Body of pancreas (tissue), 4 donors: ENCODE measurements around the gene SCAP. TPM values are rescaled to one million over a fixed set of nuclear protein-coding genes. Genes with fewer than 3 reads are reported as not detected.
A peak's percentile ranks its signal among the peaks of the same experiment; 100 is the strongest.

ENCODE experiments used
- ATAC-seq: fragments of 150-250 bp; one replicate; pipeline ENCODE4 v1.9.1; 2016
- DNase-seq, 4 donors: peaks; one replicate each; pipeline ENCODE4 v3.0.0-alpha.2; 2019
- H3K27ac ChIP-seq, 4 donors: fragments of 200-600 bp; sonication (generic); 1 replicate in 3 of 4; 2 replicates in 1 of 4; pipeline versions ENCODE4 v1.5.1 to v1.6.1; 2016 to 2019; ENCODE audit warnings: mild to moderate bottlenecking in 1 of 4, mixed read lengths in 1 of 4, moderate library complexity in 1 of 4
- H3K27me3 ChIP-seq, 2 donors: fragments of 200-600 bp; sonication (generic); one replicate each; pipeline ENCODE4 v1.6.0; 2016; ENCODE audit warnings: mild to moderate bottlenecking in 1 of 2
- H3K36me3 ChIP-seq, 2 donors: fragments of 200-600 bp; sonication (generic); replicated peaks in 1 of 2; 2 replicates each; pipeline ENCODE4 v1.5.1; 2016; ENCODE audit warnings: low read depth in 2 of 2; ENCODE audit not compliant: insufficient read depth in 1 of 2
- H3K4me1 ChIP-seq: fragments of 200-600 bp; sonication (generic); one replicate; pipeline ENCODE4 v1.6.0; 2016
- H3K4me3 ChIP-seq, 2 donors: fragments of 200-600 bp; sonication (generic); 1 replicate in 1 of 2; 2 replicates in 1 of 2; pipeline ENCODE4 v1.5.1; 2016 to 2019
- H3K9me3 ChIP-seq, 3 donors: fragments of 200-600 bp; sonication (generic); 1 replicate in 2 of 3; 2 replicates in 1 of 3; pipeline ENCODE4 v1.5.1; 2016
- CTCF ChIP-seq, 7 experiments: fragments of 450-650 bp in 4 of 7; fragments of 200-600 bp in 3 of 7; sonication (generic) in 3 of 7; IDR thresholded peaks; one replicate each; pipeline ENCODE4 v1.5.1; 2016 to 2019; ENCODE audit warnings: antibody characterized with exemption in 7 of 7
- POLR2A ChIP-seq, 3 donors: fragments of 450-650 bp; IDR thresholded peaks; one replicate each; pipeline ENCODE4 v1.6.1; 2016; ENCODE audit warnings: antibody characterized with exemption in 3 of 3, mild to moderate bottlenecking in 2 of 3
- WGBS, 2 donors: methylation state at CpG; one replicate each; pipeline ENCODE4 v1.1.5; 2017; 5-methylcytosine and 5-hydroxymethylcytosine counted together
- intact Hi-C: fragments of 100-400 bp; cut with DNase I; formaldehyde crosslinking; loops from one replicate; pipeline ENCODE4 v1.15.1; 2023
- total RNA-seq, 2 donors: library from RNA; depleted of rRNA; stranded (reverse); fragments of >200 nt; gene quantifications; one replicate each; pipeline ENCODE4 v1.1.0, GENCODE V29; 2016

The SCAP gene
- total RNA-seq, 2 donors from 2014 or later: 56.6 to 122 TPM

GRCh38 chr3:47424434-47425382 lies 51.0 kb downstream of the SCAP start:
- DNase-seq (no peak), ATAC-seq (no peak)
- H3K4me1 ChIP-seq: peaks cover 15% of the 10 kb centered on the region
- H3K27ac ChIP-seq: no peak overlapping the region
- no peaks in the 10 kb centered on the region for H3K9me3 ChIP-seq
- intact Hi-C loops: loop anchor here (5.0 kb wide), 1 partner anchor 53 kb away; the partner anchor contains the start of gene SCAP
- no peak overlapping the region for H3K4me3 ChIP-seq
- 77 to 78% methylated on average over 15 of the region's 15 CpGs for WGBS, 2 donors
- H3K27me3 ChIP-seq: no peaks in the 10 kb centered on the region
- peaks cover 0 to 8% of the 10 kb centered on the region in 2 donors for H3K36me3 ChIP-seq
- no peak for TF ChIP-seq CTCF (IDR thresholded peaks at IDR 0.05)
- TF ChIP-seq POLR2A (IDR thresholded peaks at IDR 0.05): no peak

- no peak overlapping the region for H3K27ac ChIP-seq
- TF ChIP-seq CTCF (IDR thresholded peaks at IDR 0.05) (no peak), POLR2A (IDR thresholded peaks at IDR 0.05) (no peak)
- ATAC-seq (no peak), DNase-seq (no peak)
- 75 to 86% methylated on average over 2 to 8 of the region's 8 CpGs for WGBS, 2 donors
- H3K9me3 ChIP-seq: no peaks in the 10 kb centered on the region
- peaks cover 15% of the 10 kb centered on the region for H3K4me1 ChIP-seq
- intact Hi-C loops: loop anchor here (5.0 kb wide), 1 partner anchor 54 kb away; the partner anchor contains the start of gene SCAP
- H3K4me3 ChIP-seq: no peak overlapping the region
- H3K27me3 ChIP-seq: no peaks in the 10 kb centered on the region
- peaks cover 0 to 13% of the 10 kb centered on the region in 2 donors for H3K36me3 ChIP-seq
Observed at GRCh38 chr3:47423548-47424145, 52.1 kb downstream of the SCAP start.

- Histone ChIP-seq H3K27me3 (no peaks in the 10 kb centered on the region), H3K9me3 (no peaks in the 10 kb centered on the region), H3K4me3 (no peak overlapping the region), H3K36me3 (peaks cover 0 to 9% of the 10 kb centered on the region in 2 donors), H3K4me1 (peaks cover 15% of the 10 kb centered on the region), H3K27ac (peak overlapping the region in 1 of 4 donors; percentile 66)
- intact Hi-C loops: loop anchor here (5.0 kb wide), 1 partner anchor 55 kb away; the partner anchor contains the start of gene SCAP
- 85 to 97% methylated on average over 3 to 9 of the region's 9 CpGs for WGBS, 2 donors
- DNase-seq: no peak
- TF ChIP-seq POLR2A (IDR thresholded peaks at IDR 0.05) (no peak), CTCF (IDR thresholded peaks at IDR 0.05) (no peak)
- ATAC-seq: no peak
Observed at GRCh38 chr3:47422743-47423142, 53.0 kb downstream of the SCAP start.

GRCh38 chr3:47421741-47422649 lies 53.7 kb downstream of the SCAP start:
- H3K9me3 ChIP-seq: no peaks in the 10 kb centered on the region

More at GRCh38 chr3:47421741-47422649, 53.7 kb downstream of the SCAP start:
- intact Hi-C loops: loop anchor here (5.0 kb wide), 1 partner anchor 55 kb away; the partner anchor contains the start of gene SCAP
- DNase-seq: peak; percentile 43 to 77 (median 54)
- Histone ChIP-seq H3K4me1 (peaks cover 15% of the 10 kb centered on the region), H3K27ac (peak overlapping the region; percentile 12 to 66 (median 54)), H3K27me3 (no peaks in the 10 kb centered on the region), H3K36me3 (peaks cover 0 to 9% of the 10 kb centered on the region in 2 donors), H3K4me3 (no peak overlapping the region)
- TF ChIP-seq POLR2A (IDR thresholded peaks at IDR 0.05) (no peak), CTCF (IDR thresholded peaks at IDR 0.05) (peak in 4 of 7 experiments; percentile 20 to 44 (median 37))
- ATAC-seq: peak; percentile 28
- WGBS, 2 donors: 72 to 79% methylated on average over 7 to 13 of the region's 13 CpGs
